Measurements from ENCODE around the gene TMEM120B. TPM values are rescaled to one million over a fixed set of nuclear protein-coding genes. Genes with fewer than 3 reads are reported as not detected.
"Not testable (repeated sequence)": the region's sequence is repeated elsewhere in the genome, so short reads cannot be mapped to it uniquely, and the experiment has no call there.

TMEM120B gene
- total RNA-seq, 1 donor from 2014 or later: 9.7 TPM

DNA sequence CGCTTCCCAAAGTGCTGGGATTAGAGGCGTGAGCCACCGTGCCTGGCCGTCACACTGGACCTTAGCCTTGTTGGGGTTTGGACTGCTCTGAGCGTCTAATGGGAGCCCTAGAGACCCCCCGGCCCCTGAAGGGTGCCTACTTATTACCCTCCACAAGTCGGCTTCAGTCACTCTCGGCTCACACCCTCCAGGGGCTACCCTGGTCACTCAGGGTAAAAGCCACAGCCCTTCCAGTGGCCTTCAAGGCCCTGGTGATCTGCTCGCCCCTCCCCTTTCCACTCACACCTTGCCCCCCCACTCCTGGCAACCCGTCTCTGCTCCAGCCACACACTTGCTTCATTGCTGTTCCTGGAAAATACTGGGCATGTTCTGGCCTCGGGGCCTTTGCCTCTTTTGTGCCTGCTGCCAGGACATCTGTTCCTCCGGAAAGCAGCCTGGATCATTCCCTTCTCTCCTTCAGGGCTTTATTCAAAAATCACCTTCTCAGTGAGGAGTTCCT, 39.5 kb upstream of the TMEM120B start:
- Histone ChIP-seq H3K36me3 (no peaks in the 10 kb centered on the region), H3K4me3 (peak overlapping the region in 1 of 2 donors; percentile 61), H3K27ac (no peak overlapping the region), H3K9me3 (no peaks in the 10 kb centered on the region), H3K4me1 (peaks cover 0 to 6% of the 10 kb centered on the region in 2 donors), H3K27me3 (no peaks in the 10 kb centered on the region)
- no peak for TF ChIP-seq CTCF (IDR thresholded peaks at IDR 0.05)
- intact Hi-C loops (cut with DNase I): no loop called here
- DNase-seq (ENCODE audit: low spot score in 2 of 2): no peak

- Histone ChIP-seq H3K27ac (no peak overlapping the region), H3K27me3 (no peaks in the 10 kb centered on the region), H3K4me1 (peaks cover 0 to 6% of the 10 kb centered on the region in 2 donors), H3K9me3 (no peaks in the 10 kb centered on the region), H3K4me3 (no peak overlapping the region), H3K36me3 (no peaks in the 10 kb centered on the region)
- no peak for TF ChIP-seq CTCF (IDR thresholded peaks at IDR 0.05)
- intact Hi-C loops (cut with DNase I): no loop called here
- DNase-seq (ENCODE audit: low spot score in 2 of 2): no peak
Measured at GRCh38 chr12:121676190-121676589, 36.4 kb upstream of the TMEM120B start.

GRCh38 chr12:121678305-121678704, 34.2 kb upstream of the TMEM120B start:
- intact Hi-C loops (cut with DNase I): no loop called here

GRCh38 chr12:121678716-121679300, 33.7 kb upstream of the TMEM120B start:
- no peaks in the 10 kb centered on the region for H3K4me1 ChIP-seq
- intact Hi-C loops (cut with DNase I): no loop called here
- TF ChIP-seq CTCF (IDR thresholded peaks at IDR 0.05): no peak
- no peaks in the 10 kb centered on the region for H3K36me3 ChIP-seq
- no peaks in the 10 kb centered on the region for H3K27me3 ChIP-seq
- no peak for DNase-seq (ENCODE audit: low spot score in 2 of 2)
- no peak overlapping the region for H3K27ac ChIP-seq
- H3K4me3 ChIP-seq: no peak overlapping the region
- no peaks in the 10 kb centered on the region for H3K9me3 ChIP-seq

More at GRCh38 chr12:121678305-121678704, 34.2 kb upstream of the TMEM120B start:
- no peak overlapping the region for H3K27ac ChIP-seq
- DNase-seq (ENCODE audit: low spot score in 2 of 2): no peak
- H3K4me1 ChIP-seq: no peaks in the 10 kb centered on the region
- no peak for TF ChIP-seq CTCF (IDR thresholded peaks at IDR 0.05)
- no peaks in the 10 kb centered on the region for H3K9me3 ChIP-seq
- no peaks in the 10 kb centered on the region for H3K27me3 ChIP-seq
- H3K4me3 ChIP-seq: no peak overlapping the region
- no peaks in the 10 kb centered on the region for H3K36me3 ChIP-seq

- not testable (repeated sequence) for H3K9me3 ChIP-seq; H3K4me3 ChIP-seq; H3K27ac ChIP-seq; DNase-seq (ENCODE audit: low spot score in 2 of 2); H3K36me3 ChIP-seq; H3K4me1 ChIP-seq; H3K27me3 ChIP-seq
- intact Hi-C loops (cut with DNase I): loop anchor here (5.0 kb wide), 1 partner anchor 142 kb away; no protein-coding TSS in a partner anchor
Measured at GRCh38 chr12:121679661-121680197, 32.8 kb upstream of the TMEM120B start.

GRCh38 chr12:121688966-121689365, 23.6 kb upstream of the TMEM120B start:
- H3K36me3 ChIP-seq: no peaks in the 10 kb centered on the region
- DNase-seq (ENCODE audit: low spot score in 2 of 2): no peak
- H3K27ac ChIP-seq: no peak overlapping the region
- intact Hi-C loops (cut with DNase I): loop anchor here (5.0 kb wide), 1 partner anchor 198 kb away; the partner anchor contains the start of gene PSMD9
- no peak overlapping the region for H3K4me3 ChIP-seq
- no peak for TF ChIP-seq CTCF (IDR thresholded peaks at IDR 0.05)
- H3K27me3 ChIP-seq: no peaks in the 10 kb centered on the region
- H3K9me3 ChIP-seq: no peaks in the 10 kb centered on the region
- peaks cover 0 to 7% of the 10 kb centered on the region in 2 donors for H3K4me1 ChIP-seq

All from ascending aorta (tissue), 2 donors.